Measurements from ENCODE around the gene WASHC4. TPM values are rescaled to one million over a fixed set of nuclear protein-coding genes. Genes with fewer than 3 reads are reported as not detected.

Gene WASHC4
- total RNA-seq, 1 experiment from 2014 or later: 41.2 TPM

DNA sequence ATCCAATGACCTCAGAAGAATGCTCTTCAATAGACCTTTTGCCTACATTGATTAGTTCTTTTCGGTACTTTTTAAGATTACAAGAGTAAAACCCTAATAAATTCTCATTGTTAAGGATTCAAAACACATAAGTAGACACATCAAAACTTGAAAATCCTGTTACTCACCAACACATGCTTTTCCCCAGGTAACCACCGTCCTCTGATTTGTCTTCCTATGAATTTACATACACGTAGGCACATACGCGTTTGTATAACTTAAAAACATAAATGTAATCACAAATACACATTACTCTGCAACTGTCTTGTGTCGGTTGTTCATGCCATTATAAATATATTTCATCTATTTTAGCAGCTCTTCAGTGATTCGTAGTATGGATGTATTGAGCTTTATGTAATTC is 910 bp upstream of the WASHC4 start:
- no peak overlapping the region for H3K27ac ChIP-seq (ENCODE audit: insufficient read length, low read depth, low read length)
- no peak overlapping the region for H2BK12ac ChIP-seq (ENCODE audit: insufficient read length, low read depth, low read length)
- peak overlapping the region; percentile 79 for H3K4me2 ChIP-seq (ENCODE audit: insufficient read depth, insufficient read length, low read length)
- H3K4me1 ChIP-seq (ENCODE audit: insufficient read depth, low read length): no peaks in the 10 kb centered on the region; the same call in 1 of the 2 replicates
- Mint-ChIP-seq H3K4me3 (peak overlapping the region; percentile 94 to 95), H3K36me3 (ENCODE audit: insufficient read depth in 1 of 3, low read depth in 3 of 3) (peaks cover 0 to under 1% (median 0%) of the 10 kb centered on the region in 3 experiments; a peak in 3 of 7 replicates), H3K27ac (no peak overlapping the region), H3K4me1 (peaks cover 31 to 33% of the 10 kb centered on the region in 2 experiments), H3K27me3 (ENCODE audit: low read depth) (no peaks in the 10 kb centered on the region; the same call in 1 of the 2 replicates), H3K9me3 (peaks cover 2 to 5% of the 10 kb centered on the region in 2 experiments; a peak in 2 of 5 replicates)
- H3K18ac ChIP-seq (ENCODE audit: insufficient read length, low read depth, low read length): no peak overlapping the region
- no peak for DNase-seq
- no peak overlapping the region for H2BK120ac ChIP-seq (ENCODE audit: low read depth, low read length, poor library complexity, severe bottlenecking)
- no peaks in the 10 kb centered on the region for H3K79me1 ChIP-seq (ENCODE audit: insufficient read depth, low read depth, low read length, poor library complexity, severe bottlenecking)
- no peak overlapping the region for H3K23ac ChIP-seq (ENCODE audit: insufficient read length, low read depth, low read length)
- no peak overlapping the region for H3K4ac ChIP-seq (ENCODE audit: low read depth, low read length)
- no peaks in the 10 kb centered on the region for H3K27me3 ChIP-seq (ENCODE audit: insufficient read depth, low read length)
- H2AK5ac ChIP-seq (ENCODE audit: insufficient read length, low read length): no peak overlapping the region
- H3K9me3 ChIP-seq (ENCODE audit: control insufficient read depth, low read depth, low read length): no peaks in the 10 kb centered on the region
- H3K9ac ChIP-seq (ENCODE audit: extremely low read depth, insufficient read length, low read length): no peak overlapping the region
- H3K56ac ChIP-seq (ENCODE audit: insufficient read length, low read depth, low read length): no peak overlapping the region
- peaks cover 5% of the 10 kb centered on the region for H3K23me2 ChIP-seq (ENCODE audit: insufficient read length, low read depth, low read length, poor library complexity, severe bottlenecking)
- WGBS (ENCODE audit: extremely low coverage, insufficient read length, low lambda C conversion rate): no CpG with 5 or more reads among the region's 7 CpGs
- no peak overlapping the region for H2BK15ac ChIP-seq (ENCODE audit: low read depth, low read length)
- H4K20me1 ChIP-seq (ENCODE audit: control insufficient read depth, insufficient read depth, insufficient read length): no peaks in the 10 kb centered on the region
- TF ChIP-seq, protein P1, sequence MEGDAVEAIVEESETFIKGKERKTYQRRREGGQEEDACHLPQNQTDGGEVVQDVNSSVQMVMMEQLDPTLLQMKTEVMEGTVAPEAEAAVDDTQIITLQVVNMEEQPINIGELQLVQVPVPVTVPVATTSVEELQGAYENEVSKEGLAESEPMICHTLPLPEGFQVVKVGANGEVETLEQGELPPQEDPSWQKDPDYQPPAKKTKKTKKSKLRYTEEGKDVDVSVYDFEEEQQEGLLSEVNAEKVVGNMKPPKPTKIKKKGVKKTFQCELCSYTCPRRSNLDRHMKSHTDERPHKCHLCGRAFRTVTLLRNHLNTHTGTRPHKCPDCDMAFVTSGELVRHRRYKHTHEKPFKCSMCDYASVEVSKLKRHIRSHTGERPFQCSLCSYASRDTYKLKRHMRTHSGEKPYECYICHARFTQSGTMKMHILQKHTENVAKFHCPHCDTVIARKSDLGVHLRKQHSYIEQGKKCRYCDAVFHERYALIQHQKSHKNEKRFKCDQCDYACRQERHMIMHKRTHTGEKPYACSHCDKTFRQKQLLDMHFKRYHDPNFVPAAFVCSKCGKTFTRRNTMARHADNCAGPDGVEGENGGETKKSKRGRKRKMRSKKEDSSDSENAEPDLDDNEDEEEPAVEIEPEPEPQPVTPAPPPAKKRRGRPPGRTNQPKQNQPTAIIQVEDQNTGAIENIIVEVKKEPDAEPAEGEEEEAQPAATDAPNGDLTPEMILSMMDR (conservative IDR thresholded peaks at IDR 0.05): no peak
- H2BK5ac ChIP-seq (ENCODE audit: insufficient read length, low read length): no peak overlapping the region
- H3K14ac ChIP-seq (ENCODE audit: insufficient read depth, low read length): no peak overlapping the region
- H2AFZ ChIP-seq (ENCODE audit: low read length): no peak overlapping the region
- no peak overlapping the region for H3T11ph ChIP-seq (ENCODE audit: low read length)
- H4K8ac ChIP-seq (replicated peaks; ENCODE audit: insufficient read length, low read depth, low read length): no peak overlapping the region
- no peak overlapping the region for H4K5ac ChIP-seq (ENCODE audit: insufficient read length, low read depth, low read length)
- peaks cover 15% of the 10 kb centered on the region; the same call in 1 of the 2 replicates for H3K79me2 ChIP-seq (ENCODE audit: insufficient read depth, low read length)
- H4K91ac ChIP-seq (ENCODE audit: insufficient read length, low read depth, low read length): no peak overlapping the region
- no peak overlapping the region for H2BK20ac ChIP-seq (ENCODE audit: low read depth, low read length, poor library complexity, severe bottlenecking)
